ENCODE data around the gene PCNP.

DNA sequence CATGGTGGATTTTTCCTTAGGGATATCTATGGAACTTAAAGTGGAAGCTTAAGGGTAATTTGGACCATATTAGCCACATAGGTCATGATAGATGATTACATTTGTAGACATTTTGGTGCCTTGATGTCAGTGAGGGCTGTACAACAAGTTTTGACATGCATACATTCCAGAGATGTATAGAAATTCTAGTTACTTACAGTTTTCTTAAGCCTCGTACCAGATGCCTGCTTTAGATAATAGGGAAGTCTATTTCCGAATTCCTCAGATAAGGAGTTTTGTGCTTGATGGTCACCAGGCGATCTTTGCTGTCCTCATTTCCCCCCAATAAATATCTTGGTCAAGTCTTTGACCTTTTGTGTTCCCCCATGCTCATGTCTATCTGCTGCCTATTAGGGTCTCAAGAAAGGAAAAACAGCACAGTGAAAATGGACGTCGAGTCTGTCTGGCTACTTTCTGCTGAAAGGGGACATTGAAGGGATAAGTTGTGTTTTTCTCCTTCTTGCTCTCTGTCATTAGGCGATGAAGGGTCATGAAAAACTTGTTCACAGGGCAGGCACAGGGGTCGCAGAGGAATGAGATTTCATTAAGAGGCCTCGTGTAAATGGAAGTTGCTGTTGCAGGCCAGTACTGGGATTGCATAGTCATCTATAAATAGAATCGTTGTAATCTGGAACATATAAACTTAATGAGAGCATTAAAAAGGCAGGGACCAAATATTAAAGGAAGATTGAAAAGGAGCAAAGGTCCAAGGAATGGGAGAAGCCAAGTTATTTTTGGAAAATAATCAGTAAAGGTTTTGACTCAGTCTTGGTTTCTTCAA lies 41.0 kb upstream of the PCNP start:
- TF ChIP-seq CTCF (conservative IDR thresholded peaks at IDR 0.05; ENCODE audit: low read depth, low read length) (no peak), EZH2 (IDR thresholded peaks at IDR 0.05; ENCODE audit: borderline replicate concordance, low read depth, low read length, poor library complexity, severe bottlenecking) (no peak)
